Measurements from ENCODE around the gene UBL4B.

UBL4B gene

GRCh38 chr1:110130989-110131388 is 18.7 kb downstream of the UBL4B start:
- peaks cover 7% of the 10 kb centered on the region for H3K27me3 ChIP-seq (ENCODE audit: control insufficient read depth, insufficient read depth, low read length)
- H3K4me3 ChIP-seq (ENCODE audit: low read length): no peak overlapping the region
- H3K27ac ChIP-seq (ENCODE audit: low read depth, low read length): no peak overlapping the region
- H3K36me3 ChIP-seq (ENCODE audit: control insufficient read depth, insufficient read depth, low read length): no peaks in the 10 kb centered on the region
- H3K9ac ChIP-seq (ENCODE audit: low read length): no peak overlapping the region
- no peaks in the 10 kb centered on the region for H3K4me1 ChIP-seq (ENCODE audit: control insufficient read depth, insufficient read depth, low read length)

- Histone ChIP-seq H3K36me3 (ENCODE audit: control insufficient read depth, insufficient read depth, low read length) (no peaks in the 10 kb centered on the region), H3K27me3 (ENCODE audit: control insufficient read depth, insufficient read depth, low read length) (peaks cover 7% of the 10 kb centered on the region), H3K27ac (ENCODE audit: low read depth, low read length) (no peak overlapping the region), H3K9ac (ENCODE audit: low read length) (no peak overlapping the region), H3K4me1 (ENCODE audit: control insufficient read depth, insufficient read depth, low read length) (no peaks in the 10 kb centered on the region), H3K4me3 (ENCODE audit: low read length) (no peak overlapping the region)
These were observed 20.4 kb downstream of the UBL4B start for GRCh38 chr1:110132682-110133081.

GRCh38 chr1:110133436-110133835 is 21.2 kb downstream of the UBL4B start:
- no peaks in the 10 kb centered on the region for H3K36me3 ChIP-seq (ENCODE audit: control insufficient read depth, insufficient read depth, low read length)
- no peak overlapping the region for H3K4me3 ChIP-seq (ENCODE audit: low read length)
- no peaks in the 10 kb centered on the region for H3K4me1 ChIP-seq (ENCODE audit: control insufficient read depth, insufficient read depth, low read length)
- H3K27me3 ChIP-seq (ENCODE audit: control insufficient read depth, insufficient read depth, low read length): peaks cover 4% of the 10 kb centered on the region
- H3K9ac ChIP-seq (ENCODE audit: low read length): no peak overlapping the region
- H3K27ac ChIP-seq (ENCODE audit: low read depth, low read length): no peak overlapping the region

- peaks cover 4% of the 10 kb centered on the region for H3K27me3 ChIP-seq (ENCODE audit: control insufficient read depth, insufficient read depth, low read length)
- no peak overlapping the region for H3K27ac ChIP-seq (ENCODE audit: low read depth, low read length)
These were observed 21.9 kb downstream of the UBL4B start for GRCh38 chr1:110134050-110134595.

GRCh38 chr1:110135246-110135645 is 23.0 kb downstream of the UBL4B start:
- Histone ChIP-seq H3K27ac (ENCODE audit: low read depth, low read length) (no peak overlapping the region), H3K9ac (ENCODE audit: low read length) (no peak overlapping the region), H3K36me3 (ENCODE audit: control insufficient read depth, insufficient read depth, low read length) (no peaks in the 10 kb centered on the region), H3K4me1 (ENCODE audit: control insufficient read depth, insufficient read depth, low read length) (no peaks in the 10 kb centered on the region), H3K27me3 (ENCODE audit: control insufficient read depth, insufficient read depth, low read length) (peaks cover 4% of the 10 kb centered on the region), H3K4me3 (ENCODE audit: low read length) (no peak overlapping the region)

More at GRCh38 chr1:110134050-110134595, 21.9 kb downstream of the UBL4B start:
- H3K36me3 ChIP-seq (ENCODE audit: control insufficient read depth, insufficient read depth, low read length): no peaks in the 10 kb centered on the region
- no peak overlapping the region for H3K4me3 ChIP-seq (ENCODE audit: low read length)
- H3K9ac ChIP-seq (ENCODE audit: low read length): no peak overlapping the region
- H3K4me1 ChIP-seq (ENCODE audit: control insufficient read depth, insufficient read depth, low read length): no peaks in the 10 kb centered on the region

- Histone ChIP-seq H3K27ac (ENCODE audit: low read depth, low read length) (no peak overlapping the region), H3K9ac (ENCODE audit: low read length) (no peak overlapping the region), H3K4me1 (ENCODE audit: control insufficient read depth, insufficient read depth, low read length) (no peaks in the 10 kb centered on the region), H3K27me3 (ENCODE audit: control insufficient read depth, insufficient read depth, low read length) (peaks cover 4% of the 10 kb centered on the region), H3K4me3 (ENCODE audit: low read length) (no peak overlapping the region), H3K36me3 (ENCODE audit: control insufficient read depth, insufficient read depth, low read length) (no peaks in the 10 kb centered on the region)
These were observed 23.4 kb downstream of the UBL4B start for GRCh38 chr1:110135666-110136065.

- Histone ChIP-seq H3K4me3 (ENCODE audit: low read length) (no peak overlapping the region), H3K4me1 (ENCODE audit: control insufficient read depth, insufficient read depth, low read length) (no peaks in the 10 kb centered on the region), H3K36me3 (ENCODE audit: control insufficient read depth, insufficient read depth, low read length) (no peaks in the 10 kb centered on the region), H3K9ac (ENCODE audit: low read length) (no peak overlapping the region), H3K27ac (ENCODE audit: low read depth, low read length) (no peak overlapping the region), H3K27me3 (ENCODE audit: control insufficient read depth, insufficient read depth, low read length) (peaks cover 3% of the 10 kb centered on the region)
These were observed 24.7 kb downstream of the UBL4B start for GRCh38 chr1:110136911-110137310.

- H3K36me3 ChIP-seq (ENCODE audit: control insufficient read depth, insufficient read depth, low read length): no peaks in the 10 kb centered on the region
- H3K9ac ChIP-seq (ENCODE audit: low read length): no peak overlapping the region
- no peak overlapping the region for H3K27ac ChIP-seq (ENCODE audit: low read depth, low read length)
- H3K27me3 ChIP-seq (ENCODE audit: control insufficient read depth, insufficient read depth, low read length): peaks cover 7% of the 10 kb centered on the region
- H3K4me1 ChIP-seq (ENCODE audit: control insufficient read depth, insufficient read depth, low read length): no peaks in the 10 kb centered on the region
- H3K4me3 ChIP-seq (ENCODE audit: low read length): no peak overlapping the region
These were observed 26.7 kb downstream of the UBL4B start for GRCh38 chr1:110138956-110139355.

GRCh38 chr1:110144366-110144765 is 32.1 kb downstream of the UBL4B start:
- Histone ChIP-seq H3K9ac (ENCODE audit: low read length) (no peak overlapping the region), H3K4me3 (ENCODE audit: low read length) (no peak overlapping the region), H3K27ac (ENCODE audit: low read depth, low read length) (no peak overlapping the region), H3K4me1 (ENCODE audit: control insufficient read depth, insufficient read depth, low read length) (no peaks in the 10 kb centered on the region), H3K27me3 (ENCODE audit: control insufficient read depth, insufficient read depth, low read length) (peaks cover 10% of the 10 kb centered on the region), H3K36me3 (ENCODE audit: control insufficient read depth, insufficient read depth, low read length) (no peaks in the 10 kb centered on the region)

GRCh38 chr1:110148961-110149360 is 36.7 kb downstream of the UBL4B start:
- Histone ChIP-seq H3K4me3 (ENCODE audit: low read length) (no peak overlapping the region), H3K9ac (ENCODE audit: low read length) (no peak overlapping the region), H3K27me3 (ENCODE audit: control insufficient read depth, insufficient read depth, low read length) (peaks cover 19% of the 10 kb centered on the region), H3K4me1 (ENCODE audit: control insufficient read depth, insufficient read depth, low read length) (no peaks in the 10 kb centered on the region), H3K36me3 (ENCODE audit: control insufficient read depth, insufficient read depth, low read length) (no peaks in the 10 kb centered on the region), H3K27ac (ENCODE audit: low read depth, low read length) (no peak overlapping the region)

- H3K4me1 ChIP-seq (ENCODE audit: control insufficient read depth, insufficient read depth, low read length): no peaks in the 10 kb centered on the region
- no peak within 1 kb of the TSS for H3K9ac ChIP-seq (ENCODE audit: low read length)
- peaks cover 19% of the 10 kb centered on the region for H3K27me3 ChIP-seq (ENCODE audit: control insufficient read depth, insufficient read depth, low read length)
- no peaks in the 10 kb centered on the region for H3K36me3 ChIP-seq (ENCODE audit: control insufficient read depth, insufficient read depth, low read length)
- H3K27ac ChIP-seq (ENCODE audit: low read depth, low read length): no peak within 1 kb of the TSS
- H3K4me3 ChIP-seq (ENCODE audit: low read length): no peak within 1 kb of the TSS
These were observed 38.3 kb downstream of the UBL4B start, which contains the start of gene SLC6A17 for GRCh38 chr1:110150330-110151174. TSS of gene SLC6A17 (plus strand) at chr1:110150494. CDS start at chr1:110166930, 16,436 bp downstream.

GRCh38 chr1:110151175-110151669 is 39.0 kb downstream of the UBL4B start:
- H3K27me3 ChIP-seq (ENCODE audit: control insufficient read depth, insufficient read depth, low read length): peaks cover 19% of the 10 kb centered on the region
- no peaks in the 10 kb centered on the region for H3K36me3 ChIP-seq (ENCODE audit: control insufficient read depth, insufficient read depth, low read length)
- H3K4me3 ChIP-seq (ENCODE audit: low read length): no peak overlapping the region
- H3K4me1 ChIP-seq (ENCODE audit: control insufficient read depth, insufficient read depth, low read length): no peaks in the 10 kb centered on the region
- H3K9ac ChIP-seq (ENCODE audit: low read length): no peak overlapping the region
- no peak overlapping the region for H3K27ac ChIP-seq (ENCODE audit: low read depth, low read length)

Data from rectal smooth muscle tissue (tissue), 1 donor.